ENCODE measurements around the gene SREBF2.
"Not testable (repeated sequence)": the region's sequence is repeated elsewhere in the genome, so short reads cannot be mapped to it uniquely, and the experiment has no call there.

SREBF2 gene

GRCh38 chr22:41821471-41822316, 11.2 kb upstream of the SREBF2 start:
- DNase-seq: no peak

- DNase-seq: no peak
Observed at GRCh38 chr22:41822317-41823057, 10.4 kb upstream of the SREBF2 start.

DNA sequence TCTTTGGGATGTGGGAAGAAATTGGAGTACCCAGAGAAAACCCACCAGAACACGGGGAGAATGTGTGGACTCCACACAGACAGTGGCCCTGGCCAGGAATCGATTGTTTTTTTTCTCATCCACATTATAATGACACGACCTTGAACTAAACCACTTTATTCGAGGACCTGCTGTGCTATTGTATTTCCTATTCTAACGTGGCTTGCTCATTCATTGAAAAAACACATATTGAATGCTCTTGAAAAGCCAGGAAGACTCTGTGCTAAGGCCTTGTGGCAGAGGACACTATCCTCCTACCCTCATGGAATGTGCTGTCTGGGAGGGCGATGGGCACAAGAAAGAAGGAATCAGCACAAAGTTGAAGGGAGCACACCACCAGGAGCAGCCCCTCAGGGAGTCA, 9.1 kb upstream of the SREBF2 start:
- DNase-seq: no peak

- DNase-seq: no peak
Observed at GRCh38 chr22:41825376-41825775, 7.5 kb upstream of the SREBF2 start.

GRCh38 chr22:41826021-41826420, 6.9 kb upstream of the SREBF2 start:
- no peak for DNase-seq

- no peak for DNase-seq
Observed at GRCh38 chr22:41826430-41827383, 6.2 kb upstream of the SREBF2 start.

DNA sequence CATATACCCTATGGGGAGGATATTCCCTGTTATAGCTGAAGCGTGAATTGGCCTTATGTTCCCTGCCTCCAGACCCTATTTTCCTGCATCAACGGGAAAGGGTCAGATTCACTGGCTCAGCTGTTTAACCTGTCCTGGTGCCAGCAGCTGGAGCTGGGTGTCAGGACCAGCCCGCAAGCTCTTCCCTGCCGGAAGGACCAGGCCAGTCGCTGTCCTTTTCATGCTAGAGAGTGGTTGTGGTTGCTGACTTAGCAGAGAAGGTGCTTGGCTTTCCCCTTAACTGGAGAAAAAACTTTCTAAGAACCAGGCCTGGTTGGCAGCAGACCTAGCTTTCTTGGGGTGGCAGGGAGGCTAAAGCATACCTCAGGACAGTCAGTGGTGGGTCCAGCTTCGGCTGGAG, 5.2 kb upstream of the SREBF2 start:
- DNase-seq: no peak

- no peak for DNase-seq
Observed at GRCh38 chr22:41828516-41828915, 4.4 kb upstream of the SREBF2 start.

DNA sequence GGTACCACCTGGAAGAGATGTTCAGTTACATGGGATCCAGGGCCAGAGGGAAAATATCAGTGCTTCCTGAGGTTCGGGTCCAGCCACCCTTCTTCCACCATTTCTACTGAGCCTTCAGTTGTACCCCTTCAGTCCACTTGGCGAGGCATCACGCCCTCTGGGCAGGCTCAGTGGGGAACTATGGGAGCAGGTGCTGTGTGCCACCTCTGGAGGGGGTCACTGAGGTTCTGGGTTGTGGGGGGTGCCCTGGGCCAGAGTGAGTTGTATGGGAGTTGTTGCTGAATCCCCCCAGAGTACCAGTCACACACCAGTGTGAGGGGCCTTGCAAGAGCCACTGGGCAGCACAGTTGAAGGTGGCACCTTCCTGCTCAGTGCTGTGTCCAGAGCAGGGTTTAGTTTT, 2.7 kb upstream of the SREBF2 start:
- no peak for DNase-seq

- DNase-seq: no peak
Observed at GRCh38 chr22:41831383-41831782, 1.5 kb upstream of the SREBF2 start.

DNA sequence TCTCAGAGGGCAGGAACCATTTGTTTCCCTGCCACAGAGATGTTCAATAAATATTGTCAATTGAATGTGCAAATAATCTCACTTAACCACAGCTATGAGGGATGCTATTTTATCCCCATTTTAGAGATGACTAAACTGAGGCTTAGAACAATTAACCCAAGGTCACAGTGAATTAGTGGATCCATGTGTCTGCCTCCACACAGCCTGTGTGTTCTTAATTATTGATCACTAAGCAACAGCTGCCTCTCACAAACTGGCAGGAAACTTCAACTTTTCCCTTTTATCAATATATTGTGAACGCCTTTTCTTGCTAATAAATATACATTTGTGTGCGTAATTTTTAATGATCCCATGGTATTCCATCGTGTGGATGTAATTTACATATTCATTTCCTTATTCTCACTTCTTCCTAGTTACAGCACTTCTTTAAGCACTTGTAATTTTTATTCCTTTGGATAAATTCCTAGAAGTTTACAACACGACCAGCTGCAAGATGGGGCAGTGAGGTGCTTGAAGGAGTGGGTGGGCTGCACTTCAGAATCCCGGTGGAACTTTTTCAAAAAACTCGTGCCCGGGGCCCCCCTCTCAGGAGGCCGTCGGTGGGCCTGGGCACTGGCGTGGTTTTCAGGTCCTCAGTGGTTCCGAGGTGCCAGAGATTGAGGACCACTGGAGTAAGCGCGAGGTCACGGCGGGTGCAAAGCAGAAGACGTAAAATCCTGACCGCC, 915 bp upstream of the SREBF2 start:
- DNase-seq: no peak

DNA sequence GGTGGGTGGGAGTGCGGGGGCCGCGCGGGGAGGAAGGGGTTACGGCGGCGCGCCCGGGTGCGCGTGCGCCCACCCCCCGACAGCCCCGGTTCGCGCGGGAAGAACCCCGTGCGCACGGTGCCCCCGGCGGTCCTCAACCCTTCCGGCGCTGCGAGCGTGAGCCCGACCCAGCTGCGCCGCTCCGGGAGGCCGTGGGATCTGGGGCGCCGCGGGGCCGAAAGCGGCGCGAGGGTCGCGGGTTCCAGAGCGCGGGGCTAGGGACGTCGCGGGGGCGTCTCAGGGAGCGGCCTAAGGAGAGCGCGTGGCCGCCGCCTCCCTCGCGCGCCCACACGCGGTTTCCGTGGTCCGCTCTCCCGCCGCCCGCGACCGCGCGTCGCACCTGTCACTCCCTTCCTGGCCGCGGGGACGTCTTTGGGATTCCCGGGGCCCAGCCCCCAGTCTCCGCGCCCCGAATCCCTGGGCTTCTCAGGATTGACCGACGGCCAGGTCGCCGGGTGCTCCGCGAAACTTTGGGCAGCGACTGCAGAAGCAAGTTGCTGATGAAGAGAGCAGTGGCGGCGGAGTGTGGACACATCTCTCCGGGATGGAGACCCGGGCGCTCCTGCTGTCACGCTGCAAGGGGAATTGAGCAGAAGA, 582 bp downstream of the SREBF2 start:
- peak; percentile 27 for DNase-seq

GRCh38 chr22:41834005-41834944, 1.4 kb downstream of the SREBF2 start:
- no peak for DNase-seq

- DNase-seq: not testable (repeated sequence)
Observed at GRCh38 chr22:41835462-41835861, 2.6 kb downstream of the SREBF2 start.

DNA sequence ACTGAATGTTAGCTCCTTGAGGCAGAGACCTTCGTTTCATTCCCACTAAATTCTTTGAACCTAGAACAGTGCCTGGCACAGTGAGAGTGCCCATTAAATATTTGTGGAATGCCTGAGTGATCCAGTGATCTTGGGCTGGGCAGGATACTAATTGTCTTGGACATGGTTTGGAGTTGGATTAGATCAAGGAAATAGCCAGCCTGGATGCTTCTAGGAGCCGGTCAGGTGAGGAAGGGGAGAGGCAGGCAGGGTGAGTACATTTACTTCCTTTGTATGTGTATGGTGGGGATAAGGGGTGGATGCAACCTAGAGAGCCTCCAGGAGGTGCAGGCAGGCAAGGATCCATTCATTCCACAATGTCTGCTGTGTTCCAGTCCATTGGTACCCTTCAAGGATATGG, 3.6 kb downstream of the SREBF2 start:
- DNase-seq: no peak

DNA sequence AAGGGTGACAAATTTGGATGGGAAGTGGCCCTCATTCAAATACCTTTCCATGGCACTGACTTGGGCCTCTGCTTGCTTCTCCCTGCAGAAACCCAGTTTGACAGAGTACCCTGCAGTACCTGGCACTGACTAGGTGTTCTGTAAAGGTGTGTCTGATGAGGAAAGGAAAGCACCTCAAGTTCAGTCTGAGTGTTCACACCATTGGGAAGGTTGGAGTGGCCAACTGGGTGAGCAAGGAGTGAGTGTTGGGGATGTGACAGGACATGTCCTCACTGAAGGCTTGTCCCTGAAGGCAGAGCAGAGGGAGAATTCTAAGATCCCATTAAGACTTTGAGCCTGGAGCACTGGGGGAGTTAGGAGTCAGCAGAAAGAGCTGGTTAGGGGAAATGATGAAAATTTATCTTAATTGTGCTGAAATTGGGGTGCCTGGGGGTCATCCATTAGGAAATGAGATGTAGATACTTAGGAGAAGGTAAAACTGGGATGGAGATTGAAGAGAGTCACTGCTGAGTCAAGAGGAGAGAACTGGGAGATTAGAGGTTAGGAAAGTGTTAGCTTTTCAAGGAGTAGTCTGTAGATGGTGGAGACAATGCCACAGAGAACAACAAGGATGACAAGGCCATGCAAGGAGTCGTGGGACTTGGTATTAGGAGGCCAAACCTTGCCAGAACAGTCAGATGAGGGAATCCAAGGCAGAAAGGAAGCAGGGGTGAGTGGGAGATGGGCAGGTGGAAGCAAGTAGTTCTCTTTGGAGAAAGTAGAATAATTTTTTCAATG, 6.1 kb downstream of the SREBF2 start:
- no peak for DNase-seq

GRCh38 chr22:41840216-41840615, 7.3 kb downstream of the SREBF2 start:
- DNase-seq: no peak

DNA sequence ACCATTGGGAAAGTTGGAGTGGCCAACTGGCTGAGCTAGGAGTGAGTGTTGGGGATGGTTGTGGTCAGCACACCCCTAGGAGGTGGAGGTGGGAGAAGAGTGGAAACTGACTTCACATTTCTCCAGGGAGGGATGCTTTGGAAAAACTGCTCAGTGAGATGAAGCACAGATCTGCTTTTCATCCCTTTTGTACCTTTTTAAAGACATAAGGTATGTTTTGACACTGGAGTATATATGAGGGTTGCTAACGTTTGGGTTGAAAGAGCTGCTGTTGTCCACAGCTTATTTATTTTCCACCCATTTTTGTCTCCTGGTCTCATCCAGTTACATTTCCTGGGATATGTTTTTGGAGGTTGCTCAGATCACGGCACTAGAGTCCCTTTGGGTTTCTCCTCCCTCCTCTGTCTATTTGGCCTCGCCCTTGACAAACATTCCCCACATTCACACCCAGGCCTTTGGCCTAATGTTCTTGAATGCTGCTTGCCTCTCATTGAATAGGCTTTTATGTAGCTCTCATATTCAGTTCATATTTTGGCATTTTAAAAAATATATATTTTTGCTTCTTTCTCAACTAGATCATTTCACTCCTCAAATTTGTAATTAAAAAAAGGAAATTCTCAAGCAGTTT, 8.3 kb downstream of the SREBF2 start:
- no peak for DNase-seq

Data from activated CD4-positive, alpha-beta T cell treated with anti-CD3 and anti-CD28 coated beads, Interleukin-2, amount 50 U/mL, for 1 hour (primary cell).